T-helper 2 cell (primary cell): ENCODE measurements around the gene HOOK2.
"Not testable (repeated sequence)": the region's sequence is repeated elsewhere in the genome, so short reads cannot be mapped to it uniquely, and the experiment has no call there.

Experiments
- DNase-seq, 5 experiments: peaks; one replicate each; pipeline versions ENCODE4 v3.0.0 to v3.0.0-alpha.2; 2012 to 2022
- total RNA-seq, 2 donors: gene quantifications; one replicate each; lab custom pipeline; 2026; lab: John Stamatoyannopoulos, UW

HOOK2 gene
- 24.6 to 28.8 reads per million in 2 donors for total RNA-seq

- DNase-seq: peak in 1 of 5 experiments; percentile 48
Observed at GRCh38 chr19:12774588-12775555, at the start of gene HOOK2. HOOK2 (minus strand) TSS chr19:12775552; CDS start chr19:12775449, 103 bp downstream.

DNA sequence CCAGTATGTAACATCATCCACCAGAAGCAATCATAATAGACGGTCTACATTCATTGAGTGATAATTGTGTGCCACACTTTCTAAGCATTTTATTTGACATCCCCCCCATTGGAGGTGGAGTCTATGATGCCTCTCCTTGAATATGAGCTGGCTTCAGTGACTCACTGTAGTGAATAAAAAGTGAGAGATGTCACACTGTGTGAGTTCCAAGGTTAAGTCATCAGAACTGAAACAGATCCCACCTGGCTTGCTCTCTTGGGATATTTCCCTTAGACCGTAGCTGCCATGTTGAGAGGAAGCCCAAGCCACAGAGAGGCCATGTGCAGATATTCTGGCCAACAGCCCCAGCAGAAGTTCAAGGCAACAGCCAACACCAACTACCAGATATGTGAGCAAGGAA is 46.4 kb upstream of the HOOK2 start:
- DNase-seq: no peak

DNA sequence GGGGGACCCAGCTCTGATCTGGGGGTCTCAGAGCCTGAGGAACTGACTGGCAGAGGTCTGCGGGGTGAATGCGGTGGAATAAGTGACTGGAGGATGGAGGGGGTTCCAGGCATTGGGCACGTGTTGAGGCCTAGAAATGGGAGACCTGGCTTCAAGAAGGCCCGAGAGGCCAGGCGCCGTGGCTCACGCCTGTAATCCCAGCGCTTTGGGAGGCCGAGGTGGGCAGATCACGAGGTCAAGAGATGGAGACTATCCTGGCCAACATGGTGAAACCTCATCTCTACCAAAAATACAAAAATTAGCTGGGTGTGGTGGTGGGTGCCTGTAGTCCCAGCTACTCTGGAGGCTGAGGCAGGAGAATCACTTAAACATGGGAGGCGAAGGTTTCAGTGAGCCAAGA is 42.5 kb upstream of the HOOK2 start:
- DNase-seq: not testable (repeated sequence)

DNA sequence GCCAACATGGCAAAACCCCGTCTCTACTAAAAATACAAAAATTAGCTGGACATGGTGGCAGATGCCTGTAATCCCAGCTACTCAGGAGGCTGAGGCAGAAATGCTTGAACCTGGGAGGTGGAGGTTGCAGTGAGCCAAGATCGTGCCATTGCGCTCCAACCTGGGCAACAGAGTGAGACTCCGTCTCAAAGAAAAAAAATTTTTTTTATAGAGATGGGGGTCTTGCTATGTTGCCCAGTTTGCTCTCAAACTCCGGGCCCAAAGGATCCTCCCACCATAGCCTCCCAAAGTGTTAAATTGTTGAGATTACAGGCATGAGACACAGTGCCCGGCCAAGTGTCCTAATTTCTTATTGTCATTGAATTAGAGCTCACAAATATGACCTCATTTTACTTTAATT is 41.8 kb upstream of the HOOK2 start:
- DNase-seq: not testable (repeated sequence)

DNA sequence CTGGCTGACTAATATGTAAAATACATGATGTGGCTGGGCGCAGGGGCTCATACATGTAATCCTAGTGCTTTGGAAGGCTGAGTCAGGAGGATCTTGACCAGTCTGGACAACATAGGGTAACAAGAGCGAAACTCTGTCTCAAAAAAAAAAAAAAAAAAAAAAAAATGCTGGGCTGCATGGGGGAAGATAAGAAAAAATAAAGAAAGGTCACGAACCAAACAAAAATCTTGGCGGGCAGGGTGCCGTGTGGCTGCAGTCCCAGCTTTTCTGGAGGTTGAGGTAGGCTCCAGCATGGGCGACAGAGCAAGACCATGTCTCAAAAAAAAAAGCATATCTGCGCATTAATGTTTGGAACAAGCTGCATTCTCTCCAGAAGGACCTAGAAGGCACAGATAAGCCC is 39.7 kb upstream of the HOOK2 start:
- DNase-seq: no peak

DNA sequence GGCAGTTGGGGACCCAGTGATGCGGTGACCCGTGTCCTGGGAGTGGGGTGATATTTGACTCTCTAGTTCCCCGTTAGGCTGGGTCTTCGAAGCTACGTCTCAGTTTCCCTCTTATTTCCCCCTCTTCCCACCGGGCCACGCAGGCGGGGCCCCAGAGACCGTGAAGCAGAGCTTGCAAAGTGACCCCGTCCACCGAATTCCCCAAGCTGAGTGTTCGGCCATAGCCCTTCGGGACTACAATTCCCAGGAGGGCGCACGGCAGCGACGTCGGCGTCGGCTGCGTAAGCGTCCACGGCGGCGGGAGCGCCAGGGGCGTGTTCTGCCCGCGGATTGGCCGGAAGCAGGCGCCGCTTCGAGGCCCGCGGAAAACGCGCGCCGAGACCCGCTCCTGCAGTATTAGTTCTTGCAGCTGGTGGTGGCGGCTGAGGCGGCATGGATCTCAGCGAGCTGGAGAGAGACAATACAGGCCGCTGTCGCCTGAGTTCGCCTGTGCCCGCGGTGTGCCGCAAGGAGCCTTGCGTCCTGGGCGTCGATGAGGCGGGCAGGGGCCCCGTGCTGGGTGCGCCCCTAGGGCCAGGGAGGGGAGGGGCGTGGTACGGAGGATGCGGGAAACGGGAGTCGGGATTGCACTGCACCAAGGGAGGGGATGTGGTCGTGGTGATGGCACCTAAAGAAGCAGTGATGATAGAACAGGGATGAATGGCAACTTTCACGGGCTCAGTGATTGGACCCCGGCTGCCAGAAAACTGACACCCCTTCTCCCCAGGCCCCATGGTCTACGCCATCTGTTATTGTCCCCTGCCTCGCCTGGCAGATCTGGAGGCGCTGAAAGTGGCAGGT is 31.1 kb upstream of the HOOK2 start, which contains the start of gene RNASEH2A:
Gene RNASEH2A, plus strand, starts transcription at position 343 of the 840 bp plus-strand sequence. Its CDS starts 90 bp downstream, at position 433.
- peak; percentile 68 to 94 (median 78) for DNase-seq

- no peak for DNase-seq
Observed at GRCh38 chr19:12804051-12804450, 28.7 kb upstream of the HOOK2 start.

- no peak for DNase-seq
Observed at GRCh38 chr19:12802267-12803106, 27.1 kb upstream of the HOOK2 start.

- DNase-seq: peak; percentile 46 to 91 (median 60)
Observed at GRCh38 chr19:12801466-12802266, 26.3 kb upstream of the HOOK2 start, which contains the start of the genes PRDX2 and THSD8. PRDX2 (minus strand) TSS chr19:12801800; CDS start chr19:12801261, 539 bp downstream. THSD8 (plus strand) TSS chr19:12802069; CDS start chr19:12802072, 3 bp downstream.

- DNase-seq: peak in 1 of 5 experiments; percentile 15
Observed at GRCh38 chr19:12800923-12801465, 25.6 kb upstream of the HOOK2 start.

GRCh38 chr19:12800466-12800770 is 25.1 kb upstream of the HOOK2 start:
- DNase-seq: peak in 1 of 5 experiments; percentile 15

DNA sequence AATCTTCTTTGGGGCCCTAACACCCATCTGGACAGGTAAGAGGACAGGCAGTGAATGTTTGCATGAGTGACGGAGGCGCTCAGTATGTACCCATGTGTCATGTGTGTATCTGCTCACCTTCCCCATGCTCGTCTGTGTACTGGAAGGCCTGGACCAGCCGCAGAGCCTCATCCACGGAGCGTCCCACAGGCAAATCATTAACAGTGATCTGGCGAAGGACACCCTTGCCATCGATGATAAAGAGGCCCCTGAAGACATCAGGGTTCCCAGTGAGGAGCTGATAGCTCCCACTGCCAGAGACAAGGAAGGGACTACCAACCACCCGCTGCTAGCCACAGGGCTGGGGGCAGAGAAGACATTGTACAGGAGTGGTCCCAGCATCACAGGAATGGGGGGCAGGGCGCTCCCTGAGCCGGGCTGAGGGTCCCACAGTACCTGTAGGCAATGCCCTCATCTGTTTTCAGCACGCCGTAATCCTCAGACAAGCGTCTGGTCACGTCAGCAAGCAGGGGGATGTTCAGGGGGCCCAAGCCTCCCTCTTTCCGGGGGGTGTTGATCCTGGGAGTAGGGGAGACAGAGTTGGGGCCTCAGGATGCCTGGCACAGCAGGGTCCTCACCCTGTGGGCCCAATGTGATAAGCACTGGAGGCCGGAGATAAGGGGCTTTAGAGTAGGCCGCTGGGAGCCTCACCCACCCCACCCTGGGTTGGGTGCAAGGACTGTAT is 24.6 kb upstream of the HOOK2 start:
- no peak for DNase-seq

DNA sequence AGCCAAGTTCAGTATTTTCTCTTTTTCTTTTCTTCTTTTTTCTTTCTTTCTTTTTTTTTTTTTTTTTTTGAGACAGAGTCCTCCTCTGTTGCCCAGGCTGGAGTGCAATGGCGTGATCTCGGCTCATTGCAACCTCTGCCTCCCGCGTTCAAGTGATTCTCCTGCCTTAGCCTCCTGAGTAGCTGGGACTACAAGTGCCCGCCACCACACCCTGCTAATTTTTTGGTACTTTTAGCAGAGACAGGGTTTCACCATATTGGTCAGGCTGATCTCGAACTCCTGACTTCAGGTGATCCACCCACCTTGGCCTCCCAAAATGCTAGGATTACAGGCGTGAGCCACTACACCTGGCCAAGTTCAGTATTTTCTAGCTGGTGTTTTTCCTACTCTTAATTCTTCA is 22.3 kb upstream of the HOOK2 start:
- DNase-seq: not testable (repeated sequence)

GRCh38 chr19:12797141-12797587 is 21.8 kb upstream of the HOOK2 start:
- DNase-seq: no peak

DNA sequence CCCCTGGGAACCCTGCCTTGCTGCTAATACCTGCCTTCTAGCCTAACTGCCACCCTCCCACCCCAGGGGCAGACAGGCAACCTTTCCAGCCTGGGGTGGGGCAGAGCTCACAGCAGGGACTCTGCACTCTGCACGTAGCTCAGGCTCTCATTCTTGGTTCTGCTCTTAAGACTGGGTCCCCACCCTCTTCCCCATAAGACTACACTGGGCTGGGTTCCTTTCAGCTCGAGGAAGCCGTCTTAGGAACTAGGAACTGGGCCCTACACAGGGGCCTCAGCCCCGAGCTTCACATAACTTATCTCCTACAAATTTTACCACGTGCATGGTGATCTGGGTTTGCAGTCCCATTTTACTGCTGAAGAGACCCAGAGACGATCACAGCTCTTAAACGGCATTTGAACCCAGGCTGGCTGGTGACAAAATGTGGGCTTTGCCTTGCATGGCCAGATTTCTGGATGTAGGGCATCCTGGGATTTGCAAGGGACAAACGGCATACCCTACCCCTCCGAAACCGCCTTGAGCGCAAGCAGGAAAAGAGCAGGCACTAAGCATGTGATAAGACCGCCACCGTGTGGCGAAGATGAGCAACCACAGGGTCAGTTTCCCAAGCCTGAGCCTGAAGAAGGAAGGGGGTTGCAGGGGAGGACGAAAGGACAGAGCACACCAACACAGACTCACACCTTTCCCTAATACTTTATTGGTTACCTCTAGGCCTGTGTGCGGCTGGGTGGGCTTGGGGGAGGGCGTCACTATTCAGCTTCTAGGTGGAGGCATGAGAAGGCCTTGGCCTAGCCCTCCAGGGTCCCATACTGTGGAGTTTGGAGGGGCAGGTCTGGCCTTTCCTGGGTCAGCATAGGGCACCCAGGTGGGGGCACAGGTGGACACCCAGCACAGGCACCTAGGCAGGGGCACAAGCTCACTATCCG is 21.1 kb upstream of the HOOK2 start:
- DNase-seq: peak in 4 of 5 experiments; percentile 52 to 80 (median 66)

GRCh38 chr19:12794971-12795381 is 19.6 kb upstream of the HOOK2 start:
- DNase-seq: peak in 1 of 5 experiments; percentile 16

DNA sequence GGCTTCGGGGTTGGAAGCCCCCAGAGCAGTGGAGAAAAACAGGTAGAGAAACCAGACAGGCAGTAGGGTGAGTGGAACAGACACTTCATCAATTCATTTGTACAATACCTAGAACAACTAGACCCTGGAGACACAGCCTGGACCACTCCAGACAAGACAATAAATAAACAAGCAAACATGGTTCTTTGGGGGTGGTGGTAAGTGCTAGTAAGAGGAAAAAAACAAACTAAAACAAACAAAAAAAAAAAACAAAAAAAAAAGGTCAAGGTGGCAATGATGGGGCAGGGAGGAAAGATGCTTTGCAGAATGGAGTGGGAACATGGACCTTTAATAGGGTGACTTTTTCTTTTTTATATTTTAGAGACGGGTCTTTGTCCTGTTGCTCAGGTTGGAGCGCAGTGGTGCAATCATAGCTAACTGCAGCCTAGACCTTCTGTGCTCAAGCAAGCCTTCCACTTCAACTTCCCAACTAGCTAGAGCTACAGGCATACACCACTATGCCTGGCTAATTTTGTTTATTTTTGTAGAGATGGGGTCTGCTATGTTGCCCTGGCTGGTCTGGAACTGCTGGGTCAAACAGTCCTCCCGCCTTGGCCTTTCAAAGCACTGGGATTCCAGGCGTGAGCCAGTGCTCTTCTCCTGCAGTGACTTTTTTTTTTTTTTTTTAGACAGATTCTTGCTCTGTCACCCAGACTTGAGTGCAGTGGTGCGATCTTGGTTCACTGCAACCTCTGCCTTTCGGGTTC is 19.0 kb upstream of the HOOK2 start:
- DNase-seq: peak in 1 of 5 experiments; percentile 42
